Astrocyte (in vitro differentiated cells and primary cell): ENCODE results near the gene USP13. TPM values are rescaled to one million over a fixed set of nuclear protein-coding genes. Genes with fewer than 3 reads are reported as not detected.

Source experiments
- DNase-seq: peaks from one replicate; pipeline ENCODE4 v3.0.0-alpha.2; 2010; ENCODE audit warnings: low read depth
- FAIRE-seq: peaks from 2 replicates; lab custom pipeline; 2011; peaks lifted over from hg19 to GRCh38; lab: Jason Lieb, UNC
- H2AFZ ChIP-seq: 2 replicates; pipeline ENCODE4 v1.6.0; 2012; ENCODE audit warnings: low read depth, low read length, inconsistent platforms
- H3K27ac ChIP-seq: 2 replicates; pipeline ENCODE4 v1.5.1; 2011; ENCODE audit warnings: low read depth, low read length, inconsistent platforms
- H3K27me3 ChIP-seq: 2 replicates; pipeline ENCODE4 v1.6.0; 2011; ENCODE audit warnings: low read length, inconsistent platforms; ENCODE audit not compliant: insufficient read depth
- H3K36me3 ChIP-seq: 2 replicates; pipeline ENCODE4 v1.5.1; 2011; ENCODE audit warnings: low read length, inconsistent platforms; ENCODE audit not compliant: insufficient read depth
- H3K4me1 ChIP-seq: 2 replicates; pipeline ENCODE4 v1.5.1; 2011; ENCODE audit warnings: low read length, inconsistent platforms; ENCODE audit not compliant: insufficient read depth
- H3K4me2 ChIP-seq: 2 replicates; pipeline ENCODE4 v1.6.0; 2012; ENCODE audit warnings: low read length, inconsistent platforms
- H3K4me3 ChIP-seq: 2 replicates; pipeline ENCODE4 v1.5.1; 2011; ENCODE audit warnings: low read depth, mild to moderate bottlenecking, low read length, inconsistent platforms; ENCODE audit not compliant: insufficient read depth
- H3K79me2 ChIP-seq: 2 replicates; pipeline ENCODE4 v1.6.0; 2012; ENCODE audit warnings: mild to moderate bottlenecking, low read length, inconsistent platforms; ENCODE audit not compliant: insufficient read depth
- H3K9ac ChIP-seq: 2 replicates; pipeline ENCODE4 v1.6.0; 2012; ENCODE audit warnings: mild to moderate bottlenecking, low read length, inconsistent platforms
- H3K9me3 ChIP-seq: 2 replicates; pipeline ENCODE4 v1.5.1; 2012; ENCODE audit warnings: low read depth, mild to moderate bottlenecking, low read length, inconsistent platforms; ENCODE audit not compliant: insufficient read depth
- H4K20me1 ChIP-seq: 2 replicates; pipeline ENCODE4 v1.6.0; 2012; ENCODE audit warnings: low read length, inconsistent platforms; ENCODE audit not compliant: insufficient read depth
- H3K27ac Mint-ChIP-seq: one replicate; pipeline ENCODE4 v1.8.0; 2021; ENCODE audit warnings: mild to moderate bottlenecking, mixed read lengths; ENCODE audit not compliant: unreplicated experiment
- H3K27me3 Mint-ChIP-seq: one replicate; pipeline ENCODE4 v1.8.0; 2021; ENCODE audit warnings: low read depth, mixed read lengths; ENCODE audit not compliant: unreplicated experiment
- H3K36me3 Mint-ChIP-seq: one replicate; pipeline ENCODE4 v1.8.0; 2021; ENCODE audit warnings: low read depth, mixed read lengths; ENCODE audit not compliant: unreplicated experiment
- H3K4me1 Mint-ChIP-seq: one replicate; pipeline ENCODE4 v1.8.0; 2021; ENCODE audit warnings: low read depth, mixed read lengths; ENCODE audit not compliant: unreplicated experiment
- H3K4me3 Mint-ChIP-seq: one replicate; pipeline ENCODE4 v1.8.0; 2021; ENCODE audit warnings: mild to moderate bottlenecking, moderate library complexity, mixed read lengths; ENCODE audit not compliant: unreplicated experiment
- H3K9me3 Mint-ChIP-seq: one replicate; pipeline ENCODE4 v1.8.0; 2021; ENCODE audit warnings: mild to moderate bottlenecking, mixed read lengths; ENCODE audit not compliant: unreplicated experiment
- CTCF ChIP-seq: IDR thresholded peaks from 2 replicates; pipeline ENCODE4 v1.5.1; 2011; ENCODE audit warnings: low read depth, mild to moderate bottlenecking, inconsistent platforms, low read length, moderate library complexity; ENCODE audit not compliant: insufficient read depth
- EZH2 ChIP-seq: IDR thresholded peaks from 2 replicates; pipeline ENCODE4 v1.6.1; 2012; ENCODE audit warnings: mild to moderate bottlenecking, low read length, inconsistent platforms; ENCODE audit not compliant: insufficient read depth
- total RNA-seq: library from RNA; stranded (reverse); gene quantifications from 2 replicates; pipeline ENCODE4 v1.2.1, GENCODE V29; 2021

The USP13 gene
- total RNA-seq, 1 donor from 2014 or later, result 7.4 TPM

DNA sequence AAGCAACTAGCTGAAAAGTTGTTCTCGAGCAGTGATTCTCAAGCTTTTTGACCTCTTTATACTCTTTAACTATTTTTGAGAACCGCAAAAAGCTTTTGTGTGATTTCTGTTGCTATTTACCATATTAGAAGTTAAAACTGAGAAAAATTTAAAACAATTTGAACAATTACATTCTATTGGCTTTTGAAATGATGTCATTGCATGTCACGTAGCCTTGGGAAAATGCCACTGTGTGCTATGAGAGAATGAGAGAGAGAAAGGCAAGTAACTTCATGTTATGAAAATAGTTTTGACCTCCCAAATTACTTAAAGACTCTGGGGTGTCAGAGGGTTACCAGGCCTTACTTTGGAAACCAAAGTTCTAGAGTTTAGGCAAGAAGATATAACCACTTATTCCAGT lies 8.0 kb downstream of the USP13 start:
- Mint-ChIP-seq H3K36me3 (peaks cover 2% of the 10 kb centered on the region), H3K4me3 (no peak overlapping the region), H3K27me3 (no peaks in the 10 kb centered on the region), H3K9me3 (no peaks in the 10 kb centered on the region), H3K27ac (no peak overlapping the region), H3K4me1 (peaks cover 13% of the 10 kb centered on the region)
- Histone ChIP-seq H3K4me1 (no peaks in the 10 kb centered on the region), H3K79me2 (peaks cover 96% of the 10 kb centered on the region), H2AFZ (no peak overlapping the region), H3K9me3 (no peaks in the 10 kb centered on the region), H3K27ac (no peak overlapping the region), H3K9ac (no peak overlapping the region), H4K20me1 (peaks cover 87% of the 10 kb centered on the region), H3K4me3 (no peak overlapping the region), H3K4me2 (no peak overlapping the region), H3K36me3 (no peaks in the 10 kb centered on the region), H3K27me3 (no peaks in the 10 kb centered on the region)
- FAIRE-seq (no peak), DNase-seq (no peak)
- TF ChIP-seq CTCF (no peak), EZH2 (no peak)

GRCh38 chr3:179661777-179662176 lies 8.9 kb downstream of the USP13 start:
- no peak overlapping the region for H3K4me3 Mint-ChIP-seq
- Histone ChIP-seq H3K9me3 (no peaks in the 10 kb centered on the region), H3K79me2 (peaks cover 96% of the 10 kb centered on the region), H4K20me1 (peaks cover 87% of the 10 kb centered on the region), H3K4me3 (no peak overlapping the region), H3K9ac (no peak overlapping the region), H3K4me1 (peaks cover 3% of the 10 kb centered on the region), H3K4me2 (no peak overlapping the region), H2AFZ (no peak overlapping the region), H3K27me3 (no peaks in the 10 kb centered on the region), H3K27ac (no peak overlapping the region), H3K36me3 (no peaks in the 10 kb centered on the region)
- TF ChIP-seq CTCF, result no peak
- TF ChIP-seq EZH2, result no peak
- H3K36me3 Mint-ChIP-seq, result peaks cover 2% of the 10 kb centered on the region
- H3K4me1 Mint-ChIP-seq, result peaks cover 11% of the 10 kb centered on the region
- no peak overlapping the region for H3K27ac Mint-ChIP-seq
- H3K9me3 Mint-ChIP-seq, result no peaks in the 10 kb centered on the region
- DNase-seq (no peak), FAIRE-seq (no peak)
- no peaks in the 10 kb centered on the region for H3K27me3 Mint-ChIP-seq

- no peaks in the 10 kb centered on the region for H3K9me3 Mint-ChIP-seq
- H3K27me3 Mint-ChIP-seq, result no peaks in the 10 kb centered on the region
- Histone ChIP-seq H3K4me2 (no peak overlapping the region), H3K4me3 (no peak overlapping the region), H3K9me3 (no peaks in the 10 kb centered on the region), H3K4me1 (peaks cover 3% of the 10 kb centered on the region), H3K27me3 (no peaks in the 10 kb centered on the region), H2AFZ (no peak overlapping the region), H4K20me1 (peaks cover 90% of the 10 kb centered on the region), H3K79me2 (peaks cover 97% of the 10 kb centered on the region), H3K27ac (no peak overlapping the region), H3K36me3 (no peaks in the 10 kb centered on the region), H3K9ac (no peak overlapping the region)
- H3K4me1 Mint-ChIP-seq, result peaks cover 11% of the 10 kb centered on the region
- no peak overlapping the region for H3K4me3 Mint-ChIP-seq
- DNase-seq (no peak), FAIRE-seq (no peak)
- TF ChIP-seq CTCF (no peak), EZH2 (no peak)
- H3K27ac Mint-ChIP-seq, result no peak overlapping the region
- no peaks in the 10 kb centered on the region for H3K36me3 Mint-ChIP-seq
These were observed 10.3 kb downstream of the USP13 start for GRCh38 chr3:179663093-179663492.
